Adrenal gland (tissue), 5 donors: ENCODE results near the gene VSIG4.

Experiments
- POLR2A ChIP-seq, 2 donors: fragments of 450-650 bp; IDR thresholded peaks; one replicate each; pipeline ENCODE4 v1.6.1; 2017; ENCODE audit warnings: antibody characterized with exemption in 2 of 2, mild to moderate bottlenecking in 2 of 2, moderate library complexity in 1 of 2
- TF ChIP-seq, protein P1 (sequence below), 6 experiments: fragments of 450-650 bp in 4 of 6; fragments of 200-600 bp in 2 of 6; sonication (generic) in 1 of 6; IDR thresholded peaks; 1 replicate in 5 of 6; 2 replicates in 1 of 6; pipeline versions ENCODE4 v1.5.1 to v1.8.0; 2016 to 2021; ENCODE audit warnings: antibody characterized with exemption in 6 of 6, mild to moderate bottlenecking in 2 of 6, moderate library complexity in 1 of 6
- donor health status: DM: no; HTN: no; CAD: no.

DNA sequence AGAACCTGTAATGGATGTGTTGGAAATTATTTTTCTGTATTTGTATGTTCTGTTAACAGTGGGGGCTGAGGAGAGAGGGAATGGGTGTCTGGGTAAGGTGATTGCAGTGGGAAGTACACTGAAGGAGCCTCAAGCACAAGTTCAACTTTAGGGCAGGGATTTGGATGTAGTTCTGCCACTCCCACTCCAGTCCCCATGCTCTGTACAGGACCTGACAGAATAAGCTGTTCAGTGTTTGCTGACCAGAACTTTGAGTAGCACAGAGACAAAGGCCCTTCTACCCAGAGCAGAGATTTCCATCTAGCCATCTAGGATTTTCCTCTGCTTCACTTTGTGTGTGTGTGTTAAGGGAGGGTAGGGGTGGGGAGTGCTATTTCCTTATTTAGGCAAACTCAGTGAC lies 49.2 kb downstream of the VSIG4 start:
- TF ChIP-seq, protein P1, sequence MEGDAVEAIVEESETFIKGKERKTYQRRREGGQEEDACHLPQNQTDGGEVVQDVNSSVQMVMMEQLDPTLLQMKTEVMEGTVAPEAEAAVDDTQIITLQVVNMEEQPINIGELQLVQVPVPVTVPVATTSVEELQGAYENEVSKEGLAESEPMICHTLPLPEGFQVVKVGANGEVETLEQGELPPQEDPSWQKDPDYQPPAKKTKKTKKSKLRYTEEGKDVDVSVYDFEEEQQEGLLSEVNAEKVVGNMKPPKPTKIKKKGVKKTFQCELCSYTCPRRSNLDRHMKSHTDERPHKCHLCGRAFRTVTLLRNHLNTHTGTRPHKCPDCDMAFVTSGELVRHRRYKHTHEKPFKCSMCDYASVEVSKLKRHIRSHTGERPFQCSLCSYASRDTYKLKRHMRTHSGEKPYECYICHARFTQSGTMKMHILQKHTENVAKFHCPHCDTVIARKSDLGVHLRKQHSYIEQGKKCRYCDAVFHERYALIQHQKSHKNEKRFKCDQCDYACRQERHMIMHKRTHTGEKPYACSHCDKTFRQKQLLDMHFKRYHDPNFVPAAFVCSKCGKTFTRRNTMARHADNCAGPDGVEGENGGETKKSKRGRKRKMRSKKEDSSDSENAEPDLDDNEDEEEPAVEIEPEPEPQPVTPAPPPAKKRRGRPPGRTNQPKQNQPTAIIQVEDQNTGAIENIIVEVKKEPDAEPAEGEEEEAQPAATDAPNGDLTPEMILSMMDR (IDR thresholded peaks at IDR 0.05) = no peak
- TF ChIP-seq POLR2A (IDR thresholded peaks at IDR 0.05) = no peak
